CD4-positive, alpha-beta T cell (primary cell): ENCODE measurements around the gene JUP. TPM values are rescaled to one million over a fixed set of nuclear protein-coding genes. Genes with fewer than 3 reads are reported as not detected.

Source experiments
- ATAC-seq: fragments of 200-7000 bp; cut with Tn5 transposase; one replicate; pipeline ENCODE4 v1.10.0; 2022; ENCODE audit warnings: mild to moderate bottlenecking; ENCODE audit not compliant: poor library complexity
- CTCF ChIA-PET: fragments of 350-600 bp; sonication (Branson Sonifier 250); formaldehyde crosslinking; loops from one replicate; lab custom pipeline; 2021; ENCODE audit warnings: antibody characterized with exemption, inconsistent platforms; lab: Charles Lee
- POLR2A ChIA-PET: fragments of 350-600 bp; sonication (Branson Sonifier 250); formaldehyde crosslinking; loops from one replicate; lab custom pipeline; 2021; ENCODE audit warnings: antibody characterized with exemption, inconsistent platforms; lab: Charles Lee
- DNase-seq, 14 experiments: peaks; one replicate each; pipeline ENCODE4 v3.0.0-alpha.2; 2013 to 2020; ENCODE audit warnings: mixed read lengths in 2 of 14
- H3K27ac ChIP-seq, 2 donors: one replicate each; pipeline versions ENCODE4 v1.5.1 to v1.7.0; 2013; ENCODE audit warnings: low read length in 2 of 2, low read depth in 1 of 2, mild to moderate bottlenecking in 1 of 2
- H3K27me3 ChIP-seq, 2 experiments: 1 replicate in 1 of 2; 2 replicates in 1 of 2; pipeline versions ENCODE4 v1.6.1 to v1.7.0; 2013; ENCODE audit warnings: low read length in 2 of 2, control low read depth in 1 of 2, mild to moderate bottlenecking in 1 of 2, moderate library complexity in 1 of 2; ENCODE audit not compliant: insufficient read depth in 2 of 2, control insufficient read depth in 1 of 2
- H3K36me3 ChIP-seq: one replicate; pipeline ENCODE4 v1.6.1; 2013; ENCODE audit warnings: low read length, control low read depth; ENCODE audit not compliant: insufficient read depth
- H3K4me1 ChIP-seq: one replicate; pipeline ENCODE4 v1.6.1; 2013; ENCODE audit warnings: low read length, control low read depth; ENCODE audit not compliant: insufficient read depth
- H3K4me3 ChIP-seq: one replicate; pipeline ENCODE4 v1.5.1; 2013; ENCODE audit warnings: mild to moderate bottlenecking, low read length, moderate library complexity
- H3K9me3 ChIP-seq, 2 experiments: 1 replicate in 1 of 2; 2 replicates in 1 of 2; pipeline versions ENCODE4 v1.6.1 to v1.7.0; 2013; ENCODE audit warnings: low read length in 2 of 2, mild to moderate bottlenecking in 2 of 2, control low read depth in 1 of 2, moderate library complexity in 1 of 2; ENCODE audit not compliant: control insufficient read depth in 1 of 2, insufficient read depth in 1 of 2
- H3K27ac Mint-ChIP-seq: one replicate; pipeline ENCODE4 v1.8.0; 2020; ENCODE audit warnings: mixed read lengths
- H3K27me3 Mint-ChIP-seq: one replicate; pipeline ENCODE4 v1.8.0; 2021; ENCODE audit warnings: mixed read lengths
- H3K36me3 Mint-ChIP-seq: one replicate; pipeline ENCODE4 v1.8.0; 2021; ENCODE audit warnings: low read depth, mixed read lengths
- H3K4me1 Mint-ChIP-seq: one replicate; pipeline ENCODE4 v1.8.0; 2021; ENCODE audit warnings: low read depth, mixed read lengths
- H3K4me3 Mint-ChIP-seq: one replicate; pipeline ENCODE4 v1.8.0; 2020; ENCODE audit warnings: mild to moderate bottlenecking, mixed read lengths
- H3K9me3 Mint-ChIP-seq: one replicate; pipeline ENCODE4 v1.8.0; 2020; ENCODE audit warnings: mixed read lengths
- intact Hi-C, 2 experiments: fragments of 100-400 bp; cut with DNase I in 1 of 2; cut with micrococcal nuclease in 1 of 2; formaldehyde crosslinking; loops; one replicate each; pipeline versions ENCODE4 v1.15.1 to v1.9.0; 2023 to 2025; cut with DNase I, micrococcal nuclease
- total RNA-seq, 174 experiments: library from RNA in 2 of 174; stranded (reverse) in 2 of 174; gene quantifications; one replicate each; pipeline ENCODE4 v1.2.3 and lab custom pipeline; 2021 to 2026
- TF ChIP-seq, protein P1 (sequence below): fragments of 200-600 bp; IDR thresholded peaks from one replicate; pipeline ENCODE4 v1.8.0; 2022; ENCODE audit warnings: antibody characterized with exemption, mild to moderate bottlenecking

Gene JUP
- total RNA-seq, 2 experiments from 2014 or later = 0.88 to 1.1 TPM

DNA sequence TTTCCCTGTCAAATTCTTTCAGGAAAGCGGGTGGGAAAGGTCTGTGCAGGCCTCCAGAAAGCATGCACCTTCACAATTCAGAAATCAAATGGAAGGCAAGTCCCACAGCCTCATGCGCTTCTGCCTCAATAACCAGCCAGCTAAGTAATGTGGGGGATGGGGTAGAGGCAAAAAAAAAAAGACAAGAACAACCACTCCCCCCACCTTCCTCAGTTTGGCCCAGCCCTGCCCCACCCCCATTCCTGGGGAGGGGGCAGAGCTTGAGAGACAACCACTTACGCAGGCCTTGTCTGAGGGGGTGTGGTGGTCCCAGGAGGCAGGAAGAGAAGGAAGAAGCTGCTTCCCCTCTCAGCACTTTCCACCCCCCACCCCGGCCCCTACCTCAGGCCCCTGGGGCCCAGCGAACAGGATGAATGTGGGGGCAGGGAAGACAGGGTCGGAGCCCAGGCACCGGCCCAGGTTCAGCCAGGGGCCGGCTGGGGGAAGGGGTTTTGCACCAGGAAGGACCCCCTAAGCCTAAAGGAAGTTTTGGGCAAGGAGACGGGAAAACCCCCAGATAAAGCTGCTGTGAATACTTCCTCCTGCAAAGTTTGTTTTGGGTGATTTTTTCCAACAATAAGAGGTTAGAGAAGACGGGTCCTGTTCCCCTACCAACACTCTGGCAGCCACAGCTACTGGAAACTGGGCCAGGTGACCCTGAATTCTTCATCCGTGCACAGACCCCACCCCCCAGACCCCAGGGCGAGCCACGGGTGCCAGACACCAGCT lies 1.2 kb downstream of the JUP start:
- H3K36me3 ChIP-seq = no peaks in the 10 kb centered on the region
- peaks cover 0 to 5% of the 10 kb centered on the region in 2 experiments for H3K9me3 ChIP-seq
- peaks cover 22 to 29% of the 10 kb centered on the region in 2 experiments for H3K27me3 ChIP-seq
- no peak for ATAC-seq
- ChIA-PET POLR2A (interaction anchor here (1.7 to 1.9 kb wide), 2 partner anchors 26 to 96 kb away, joined by 7 to 8 read pairs; no protein-coding TSS in a partner anchor), CTCF (interaction anchor here (0.9 to 2.3 kb wide), 2 partner anchors 16 to 26 kb away, joined by 3 to 11 read pairs; partner anchors contain the start of gene P3H4)
- Mint-ChIP-seq H3K27me3 (peaks cover 39% of the 10 kb centered on the region), H3K36me3 (no peaks in the 10 kb centered on the region), H3K27ac (no peak overlapping the region), H3K4me1 (peaks cover 33% of the 10 kb centered on the region), H3K4me3 (peak overlapping the region; percentile 82), H3K9me3 (no peaks in the 10 kb centered on the region)
- peak overlapping the region; percentile 53 for H3K4me3 ChIP-seq
- DNase-seq = peak in 1 of 14 experiments; percentile 21
- TF ChIP-seq, protein P1, sequence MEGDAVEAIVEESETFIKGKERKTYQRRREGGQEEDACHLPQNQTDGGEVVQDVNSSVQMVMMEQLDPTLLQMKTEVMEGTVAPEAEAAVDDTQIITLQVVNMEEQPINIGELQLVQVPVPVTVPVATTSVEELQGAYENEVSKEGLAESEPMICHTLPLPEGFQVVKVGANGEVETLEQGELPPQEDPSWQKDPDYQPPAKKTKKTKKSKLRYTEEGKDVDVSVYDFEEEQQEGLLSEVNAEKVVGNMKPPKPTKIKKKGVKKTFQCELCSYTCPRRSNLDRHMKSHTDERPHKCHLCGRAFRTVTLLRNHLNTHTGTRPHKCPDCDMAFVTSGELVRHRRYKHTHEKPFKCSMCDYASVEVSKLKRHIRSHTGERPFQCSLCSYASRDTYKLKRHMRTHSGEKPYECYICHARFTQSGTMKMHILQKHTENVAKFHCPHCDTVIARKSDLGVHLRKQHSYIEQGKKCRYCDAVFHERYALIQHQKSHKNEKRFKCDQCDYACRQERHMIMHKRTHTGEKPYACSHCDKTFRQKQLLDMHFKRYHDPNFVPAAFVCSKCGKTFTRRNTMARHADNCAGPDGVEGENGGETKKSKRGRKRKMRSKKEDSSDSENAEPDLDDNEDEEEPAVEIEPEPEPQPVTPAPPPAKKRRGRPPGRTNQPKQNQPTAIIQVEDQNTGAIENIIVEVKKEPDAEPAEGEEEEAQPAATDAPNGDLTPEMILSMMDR = no peak
- H3K4me1 ChIP-seq = peaks cover 24% of the 10 kb centered on the region
- H3K27ac ChIP-seq = no peak overlapping the region
- intact Hi-C loops = loop anchor here in 1 of 2 experiments (5.0 kb wide), 1 partner anchor 48 kb away; no protein-coding TSS in a partner anchor

- Mint-ChIP-seq H3K4me1 (peaks cover 28% of the 10 kb centered on the region), H3K27ac (no peak overlapping the region), H3K9me3 (no peaks in the 10 kb centered on the region), H3K36me3 (no peaks in the 10 kb centered on the region), H3K27me3 (peaks cover 39% of the 10 kb centered on the region), H3K4me3 (peak overlapping the region; percentile 25)
- POLR2A ChIA-PET = no interaction called here
- no peak for ATAC-seq
- Histone ChIP-seq H3K4me1 (peaks cover 24% of the 10 kb centered on the region), H3K27me3 (peaks cover 22 to 29% of the 10 kb centered on the region in 2 experiments), H3K9me3 (peaks cover 0 to 5% of the 10 kb centered on the region in 2 experiments), H3K27ac (no peak overlapping the region), H3K4me3 (no peak overlapping the region), H3K36me3 (no peaks in the 10 kb centered on the region)
- CTCF ChIA-PET = no interaction called here
- TF ChIP-seq, protein P1 = no peak
- DNase-seq = peak in 1 of 14 experiments; percentile 16
- intact Hi-C loops = no loop called here
Observed at GRCh38 chr17:41784207-41784744, 2.2 kb downstream of the JUP start.

- ChIA-PET CTCF (no interaction called here), POLR2A (no interaction called here)
- H3K9me3 Mint-ChIP-seq = no peaks in the 10 kb centered on the region
- TF ChIP-seq, protein P1 = no peak
- ATAC-seq = no peak
- no peak for DNase-seq
- H3K27me3 Mint-ChIP-seq = peaks cover 39% of the 10 kb centered on the region
- intact Hi-C loops = no loop called here
- Histone ChIP-seq H3K9me3 (peaks cover 0 to 5% of the 10 kb centered on the region in 2 experiments), H3K27ac (no peak overlapping the region), H3K36me3 (no peaks in the 10 kb centered on the region), H3K4me3 (no peak overlapping the region), H3K27me3 (peaks cover 22 to 29% of the 10 kb centered on the region in 2 experiments), H3K4me1 (peaks cover 24% of the 10 kb centered on the region)
- no peaks in the 10 kb centered on the region for H3K36me3 Mint-ChIP-seq
- H3K4me3 Mint-ChIP-seq = no peak overlapping the region
- H3K27ac Mint-ChIP-seq = no peak overlapping the region
- H3K4me1 Mint-ChIP-seq = peaks cover 11% of the 10 kb centered on the region
Observed at GRCh38 chr17:41782142-41782541, 4.4 kb downstream of the JUP start.
